ENCODE measurements around the gene CHL1. TPM values are rescaled to one million over a fixed set of nuclear protein-coding genes. Genes with fewer than 3 reads are reported as not detected.

The CHL1 gene
- total and polyA plus RNA-seq, 2 experiments from 2014 or later: 0.20 TPM; not detected in 1

GRCh38 chr3:257826-258225, 61.3 kb downstream of the CHL1 start:
- Histone ChIP-seq H3K4me2 (no peak overlapping the region), H3K4me1 (ENCODE audit: insufficient read depth) (no peaks in the 10 kb centered on the region), H3K4me3 (no peak overlapping the region), H3K9me2 (replicated peaks; ENCODE audit: insufficient read depth) (no peaks in the 10 kb centered on the region), H2AFZ (no peak overlapping the region), H3K36me3 (replicated peaks; ENCODE audit: insufficient read depth, low read depth) (no peaks in the 10 kb centered on the region), H4K20me1 (ENCODE audit: insufficient read depth, poor library complexity, severe bottlenecking) (no peaks in the 10 kb centered on the region), H3K79me2 (no peaks in the 10 kb centered on the region), H3K27me3 (no peaks in the 10 kb centered on the region), H3K27ac (no peak overlapping the region), H3K9me3 (ENCODE audit: low read depth) (no peaks in the 10 kb centered on the region)
- DNase-seq (ENCODE audit: low spot score): no peak
- TF ChIP-seq EZH2phosphoT487 (IDR thresholded peaks at IDR 0.05; ENCODE audit: low read depth, severe bottlenecking, unreplicated experiment): no peak
- no peak for TF ChIP-seq CTCF (IDR thresholded peaks at IDR 0.05; ENCODE audit: poor library complexity)
- TF ChIP-seq EZH2 (IDR thresholded peaks at IDR 0.05; ENCODE audit: borderline replicate concordance): no peak
- WGBS (ENCODE audit: low lambda C conversion rate, missing lambda C conversion rate): 67% methylated on average over 6 of the region's 6 CpGs

- TF ChIP-seq CTCF (IDR thresholded peaks at IDR 0.05; ENCODE audit: poor library complexity): no peak
- TF ChIP-seq EZH2 (IDR thresholded peaks at IDR 0.05; ENCODE audit: borderline replicate concordance): no peak
- no peak for TF ChIP-seq EZH2phosphoT487 (IDR thresholded peaks at IDR 0.05; ENCODE audit: low read depth, severe bottlenecking, unreplicated experiment)
- Histone ChIP-seq H4K20me1 (ENCODE audit: insufficient read depth, poor library complexity, severe bottlenecking) (no peaks in the 10 kb centered on the region), H2AFZ (no peak overlapping the region), H3K4me3 (no peak overlapping the region), H3K27me3 (no peaks in the 10 kb centered on the region), H3K36me3 (replicated peaks; ENCODE audit: insufficient read depth, low read depth) (no peaks in the 10 kb centered on the region), H3K9me2 (replicated peaks; ENCODE audit: insufficient read depth) (no peaks in the 10 kb centered on the region), H3K4me2 (no peak overlapping the region), H3K4me1 (ENCODE audit: insufficient read depth) (no peaks in the 10 kb centered on the region), H3K79me2 (no peaks in the 10 kb centered on the region), H3K9me3 (ENCODE audit: low read depth) (no peaks in the 10 kb centered on the region), H3K27ac (no peak overlapping the region)
- WGBS (ENCODE audit: low lambda C conversion rate, missing lambda C conversion rate): 90% methylated on average over 2 of the region's 2 CpGs
- DNase-seq (ENCODE audit: low spot score): no peak
Measured at GRCh38 chr3:260898-261297, 64.3 kb downstream of the CHL1 start.

DNA sequence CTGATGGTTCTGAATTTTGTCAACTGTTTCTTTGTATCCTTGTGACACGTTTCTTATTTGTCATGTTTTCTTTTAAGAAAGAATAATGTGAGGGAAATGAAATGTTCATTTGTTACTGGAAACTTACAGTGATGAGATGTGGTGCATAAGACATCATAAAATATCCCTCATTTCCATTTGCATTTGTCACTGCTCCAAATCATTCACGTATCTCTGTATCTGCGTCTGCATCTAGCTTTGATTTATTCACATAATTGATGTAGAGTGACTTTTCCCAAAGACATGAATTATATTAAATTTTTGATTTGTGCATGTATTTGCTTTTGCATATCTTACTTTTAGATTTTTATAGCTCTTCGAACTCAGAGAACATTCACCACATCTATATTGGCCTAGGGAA, 66.8 kb downstream of the CHL1 start:
- Histone ChIP-seq H3K4me2 (no peak overlapping the region), H3K9me2 (replicated peaks; ENCODE audit: insufficient read depth) (no peaks in the 10 kb centered on the region), H3K4me1 (ENCODE audit: insufficient read depth) (no peaks in the 10 kb centered on the region), H3K27ac (no peak overlapping the region), H3K36me3 (replicated peaks; ENCODE audit: insufficient read depth, low read depth) (no peaks in the 10 kb centered on the region), H2AFZ (no peak overlapping the region), H3K9me3 (ENCODE audit: low read depth) (no peaks in the 10 kb centered on the region), H3K79me2 (no peaks in the 10 kb centered on the region), H3K27me3 (no peaks in the 10 kb centered on the region), H4K20me1 (ENCODE audit: insufficient read depth, poor library complexity, severe bottlenecking) (no peaks in the 10 kb centered on the region), H3K4me3 (no peak overlapping the region)
- 86% methylated on average over 4 of the region's 4 CpGs for WGBS (ENCODE audit: low lambda C conversion rate, missing lambda C conversion rate)
- TF ChIP-seq EZH2phosphoT487 (IDR thresholded peaks at IDR 0.05; ENCODE audit: low read depth, severe bottlenecking, unreplicated experiment): no peak
- no peak for TF ChIP-seq CTCF (IDR thresholded peaks at IDR 0.05; ENCODE audit: poor library complexity)
- TF ChIP-seq EZH2 (IDR thresholded peaks at IDR 0.05; ENCODE audit: borderline replicate concordance): no peak
- DNase-seq (ENCODE audit: low spot score): no peak

Measured in hepatocyte (in vitro differentiated cells).